Activated T-helper 2 cell treated with anti-CD3 and anti-CD28 coated beads, Interferon-gamma antibody, Interleukin-2, Interleukin-4, amounts not matched to agents 10 μg/mL and 5 μg/mL and 100 μg/mL, durations not matched to agents 14 hours and 24 hours and 36 hours (primary cell): Measurements from ENCODE around the gene NDUFS5. TPM values are rescaled to one million over a fixed set of nuclear protein-coding genes. Genes with fewer than 3 reads are reported as not detected.
A peak's percentile ranks its signal among the peaks of the same experiment; 100 is the strongest.
"Not testable (repeated sequence)": the region's sequence is repeated elsewhere in the genome, so short reads cannot be mapped to it uniquely, and the experiment has no call there.

Source experiments
- DNase-seq: peaks from one replicate; pipeline ENCODE4 v3.0.0; 2021; ENCODE audit warnings: low spot score
- H3K27ac Mint-ChIP-seq: one replicate; pipeline ENCODE4 v1.8.0; 2021; ENCODE audit warnings: mixed read lengths
- H3K27me3 Mint-ChIP-seq: one replicate; pipeline ENCODE4 v1.8.0; 2021; ENCODE audit warnings: low read depth, mixed read lengths
- H3K36me3 Mint-ChIP-seq: one replicate; pipeline ENCODE4 v1.8.0; 2021; ENCODE audit warnings: low read depth, mixed read lengths
- H3K4me1 Mint-ChIP-seq: one replicate; pipeline ENCODE4 v1.8.0; 2021; ENCODE audit warnings: low read depth, mixed read lengths
- H3K4me3 Mint-ChIP-seq: one replicate; pipeline ENCODE4 v1.8.0; 2021; ENCODE audit warnings: low read depth, mild to moderate bottlenecking, moderate library complexity, mixed read lengths
- H3K9me3 Mint-ChIP-seq: one replicate; pipeline ENCODE4 v1.8.0; 2021; ENCODE audit warnings: mixed read lengths
- intact Hi-C: fragments of 100-400 bp; cut with micrococcal nuclease; formaldehyde crosslinking; loops from one replicate; pipeline ENCODE4 v1.15.1; 2023
- total RNA-seq: library from RNA; stranded (reverse); gene quantifications from 2 replicates; pipeline ENCODE4 v1.2.3, GENCODE V29; 2022

The NDUFS5 gene
- total RNA-seq, 1 donor from 2014 or later, result 188 TPM

DNA sequence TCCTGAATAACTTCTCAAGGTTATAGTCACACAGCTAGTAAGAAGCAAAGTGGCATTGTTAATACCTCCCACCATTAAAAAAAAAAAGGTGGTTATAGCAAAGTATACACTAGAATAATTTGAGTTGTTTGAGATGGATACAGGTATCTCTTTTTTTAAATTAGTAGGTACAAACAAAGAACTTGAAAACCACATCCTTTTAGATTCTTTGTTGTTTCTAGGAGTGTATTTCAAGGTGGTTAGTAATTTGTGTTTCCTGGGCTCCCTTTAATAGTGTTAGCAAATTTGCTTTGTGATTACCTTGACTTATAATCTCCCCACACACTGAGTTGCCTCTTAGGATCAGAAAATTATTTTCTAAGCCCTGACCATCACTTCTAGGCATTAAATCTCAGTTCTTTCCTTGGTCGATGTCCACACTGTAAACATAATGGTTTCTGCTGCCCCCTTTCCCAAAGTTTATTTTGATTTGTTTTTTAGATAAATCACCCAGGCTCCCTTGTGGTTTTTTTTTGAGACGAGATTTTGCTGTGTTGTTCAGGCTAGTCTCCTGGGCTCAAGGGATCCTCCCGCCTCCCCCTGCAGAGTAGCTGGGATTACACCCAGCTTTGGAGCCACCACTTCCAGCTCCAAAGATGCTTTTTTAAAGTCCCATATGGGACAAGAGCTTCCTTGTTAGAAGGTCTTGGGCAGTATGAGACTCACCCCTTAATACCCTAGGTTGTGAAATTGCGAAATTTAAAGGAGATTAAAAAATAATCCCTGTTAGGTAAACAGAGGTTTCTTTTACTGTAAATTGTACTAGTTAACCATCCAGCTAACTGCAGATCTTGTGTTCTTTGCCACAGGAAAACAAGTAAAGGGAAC, 28.9 kb upstream of the NDUFS5 start:
- no peaks in the 10 kb centered on the region for H3K9me3 Mint-ChIP-seq
- no peaks in the 10 kb centered on the region for H3K27me3 Mint-ChIP-seq
- peak overlapping the region; percentile 4 for H3K4me3 Mint-ChIP-seq
- peaks cover 55% of the 10 kb centered on the region for H3K4me1 Mint-ChIP-seq
- no peak for DNase-seq
- H3K27ac Mint-ChIP-seq, result peak overlapping the region; percentile 69
- H3K36me3 Mint-ChIP-seq, result peaks cover 81% of the 10 kb centered on the region
- intact Hi-C loops, result loop anchor here (10.0 kb wide), 1 partner anchor 198 kb away; no protein-coding TSS in a partner anchor

- DNase-seq, result no peak
- intact Hi-C loops, result loop anchor here (10.0 kb wide), 1 partner anchor 197 kb away; no protein-coding TSS in a partner anchor
- Mint-ChIP-seq H3K4me3 (no peak overlapping the region), H3K27me3 (no peaks in the 10 kb centered on the region), H3K27ac (peak overlapping the region; percentile 24), H3K36me3 (peaks cover 81% of the 10 kb centered on the region), H3K4me1 (peaks cover 53% of the 10 kb centered on the region), H3K9me3 (no peaks in the 10 kb centered on the region)
These were observed 28.3 kb upstream of the NDUFS5 start for GRCh38 chr1:38997901-38998190.

DNA sequence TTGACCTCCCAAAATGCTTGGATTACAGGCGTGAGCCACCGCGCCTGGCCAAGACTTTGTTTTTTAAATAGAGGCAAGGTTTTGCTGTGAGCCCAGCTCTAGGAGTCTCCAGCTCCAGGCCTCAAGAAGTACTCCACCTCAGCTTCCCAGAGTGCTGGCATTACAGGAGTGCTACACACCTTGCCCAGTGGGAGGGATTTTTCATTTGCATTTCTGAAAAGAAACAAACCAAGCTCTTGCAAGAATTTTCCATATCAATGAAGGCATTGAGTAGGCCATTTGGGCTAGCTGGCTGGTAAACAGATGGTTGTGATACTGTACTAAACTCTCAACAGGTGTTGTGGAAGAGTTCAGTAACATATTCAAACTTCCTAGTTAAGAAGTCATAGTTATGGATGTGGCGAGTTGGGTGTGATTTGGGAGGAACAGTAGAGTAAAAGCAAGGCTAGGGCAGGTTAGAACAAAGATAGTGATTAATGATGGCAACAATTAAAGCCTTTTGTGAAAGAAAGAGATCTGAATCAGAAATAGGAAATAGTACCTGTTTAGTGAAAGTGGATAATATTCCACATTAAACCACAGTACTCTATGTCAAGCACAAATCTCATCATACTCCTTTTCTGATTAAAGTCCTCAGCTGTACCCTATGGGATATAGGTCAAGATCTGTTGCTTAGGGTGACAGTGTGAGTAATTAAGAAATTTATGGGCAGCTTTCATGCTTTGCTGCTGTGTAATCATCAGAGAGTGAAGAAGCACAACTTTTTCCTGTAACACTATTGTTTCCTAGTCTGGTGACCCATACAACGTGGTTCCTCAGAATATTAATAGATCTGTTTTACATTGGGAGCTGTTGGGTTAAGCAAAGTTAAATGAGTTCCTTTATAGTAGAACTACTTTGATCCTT, 24.4 kb upstream of the NDUFS5 start:
- no peaks in the 10 kb centered on the region for H3K27me3 Mint-ChIP-seq
- H3K4me1 Mint-ChIP-seq, result peaks cover 50% of the 10 kb centered on the region
- peaks cover 77% of the 10 kb centered on the region for H3K36me3 Mint-ChIP-seq
- no peaks in the 10 kb centered on the region for H3K9me3 Mint-ChIP-seq
- intact Hi-C loops, result no loop called here
- DNase-seq, result no peak
- H3K4me3 Mint-ChIP-seq, result no peak overlapping the region
- H3K27ac Mint-ChIP-seq, result peak overlapping the region; percentile 45

- no peaks in the 10 kb centered on the region for H3K9me3 Mint-ChIP-seq
- H3K4me3 Mint-ChIP-seq, result no peak overlapping the region
- DNase-seq, result no peak
- peak overlapping the region; percentile 45 for H3K27ac Mint-ChIP-seq
- H3K27me3 Mint-ChIP-seq, result no peaks in the 10 kb centered on the region
- intact Hi-C loops, result no loop called here
- H3K36me3 Mint-ChIP-seq, result peaks cover 81% of the 10 kb centered on the region
- H3K4me1 Mint-ChIP-seq, result peaks cover 37% of the 10 kb centered on the region
These were observed 22.9 kb upstream of the NDUFS5 start for GRCh38 chr1:39003281-39003680.

DNA sequence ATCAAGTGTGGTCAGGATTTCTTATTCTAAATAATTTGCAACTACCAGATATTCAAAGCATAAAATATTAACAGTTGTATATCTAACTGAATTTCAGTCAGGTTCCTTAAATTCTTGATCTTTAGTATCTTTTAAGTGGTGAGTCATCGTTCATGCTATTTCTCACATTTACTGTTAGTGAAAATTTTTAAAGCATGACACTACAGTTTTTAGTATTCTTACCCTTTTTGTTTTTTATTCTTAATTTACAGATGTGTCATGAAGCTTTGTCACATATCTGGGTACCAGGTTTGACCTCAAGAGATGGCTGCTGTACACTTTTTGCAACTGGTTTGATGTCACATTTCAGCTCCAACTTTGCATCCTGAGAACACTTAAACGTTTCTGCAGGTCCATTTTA, 22.4 kb upstream of the NDUFS5 start:
- H3K27me3 Mint-ChIP-seq, result no peaks in the 10 kb centered on the region

GRCh38 chr1:39006287-39006686, 19.9 kb upstream of the NDUFS5 start:
- DNase-seq, result no peak
- Mint-ChIP-seq H3K4me3 (no peak overlapping the region), H3K36me3 (peaks cover 70% of the 10 kb centered on the region), H3K27me3 (no peaks in the 10 kb centered on the region), H3K4me1 (peaks cover 28% of the 10 kb centered on the region), H3K27ac (no peak overlapping the region), H3K9me3 (no peaks in the 10 kb centered on the region)
- intact Hi-C loops, result no loop called here

More for the DNA sequence above, 22.4 kb upstream of the NDUFS5 start:
- intact Hi-C loops, result no loop called here
- Mint-ChIP-seq H3K4me3 (no peak overlapping the region), H3K27ac (peak overlapping the region; percentile 59), H3K9me3 (no peaks in the 10 kb centered on the region), H3K36me3 (peaks cover 83% of the 10 kb centered on the region), H3K4me1 (peaks cover 36% of the 10 kb centered on the region)
- no peak for DNase-seq

DNA sequence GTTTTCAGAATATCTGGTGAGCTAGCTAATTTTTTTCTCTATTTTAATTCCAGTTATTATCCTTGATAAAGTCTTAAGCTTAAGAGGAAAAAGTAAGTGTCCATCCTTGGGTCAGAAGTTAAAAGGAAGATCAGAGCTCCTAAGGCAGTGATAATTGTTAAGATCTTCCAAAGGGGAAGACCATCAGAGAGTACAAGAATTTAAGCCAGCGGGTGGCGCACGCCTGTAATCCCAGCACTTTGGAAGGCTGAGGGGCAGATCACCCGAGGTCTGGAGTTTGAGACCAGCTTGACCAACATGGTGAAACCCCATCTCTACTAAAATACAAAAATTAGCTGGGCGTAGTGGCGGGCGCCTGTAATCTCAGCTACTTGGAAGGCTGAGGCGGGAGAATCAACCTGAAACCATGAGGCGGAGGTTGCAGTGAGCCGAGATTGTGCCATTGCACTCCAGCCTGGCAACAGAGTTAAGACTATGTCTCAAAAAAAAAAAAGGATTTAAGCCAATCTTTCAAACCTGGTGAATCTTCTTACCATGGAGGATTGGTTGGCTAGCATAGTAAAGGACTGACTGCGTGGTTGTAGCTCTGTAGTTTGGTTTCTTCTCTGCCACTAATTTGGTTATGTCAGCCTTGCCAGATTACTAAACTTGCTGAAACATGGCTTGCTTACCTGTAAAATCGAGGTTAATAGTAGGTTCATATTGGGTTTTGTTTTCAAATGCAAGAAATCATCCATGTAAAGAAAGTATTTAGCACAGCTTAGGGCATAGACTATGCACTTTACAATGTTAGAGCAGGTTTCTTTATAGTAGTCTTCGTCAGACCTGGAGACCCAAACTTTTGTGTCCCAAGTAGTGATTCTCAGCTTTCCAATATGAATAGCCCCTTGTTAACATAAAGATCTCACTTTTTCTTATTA, 19.2 kb upstream of the NDUFS5 start:
- no peak overlapping the region for H3K4me3 Mint-ChIP-seq
- H3K27ac Mint-ChIP-seq, result no peak overlapping the region
- intact Hi-C loops, result no loop called here
- H3K27me3 Mint-ChIP-seq, result no peaks in the 10 kb centered on the region
- H3K36me3 Mint-ChIP-seq, result peaks cover 66% of the 10 kb centered on the region
- peaks cover 22% of the 10 kb centered on the region for H3K4me1 Mint-ChIP-seq
- no peak for DNase-seq
- no peaks in the 10 kb centered on the region for H3K9me3 Mint-ChIP-seq

- peaks cover 18% of the 10 kb centered on the region for H3K36me3 Mint-ChIP-seq
- H3K27me3 Mint-ChIP-seq, H3K4me3 Mint-ChIP-seq, H3K4me1 Mint-ChIP-seq, intact Hi-C loops, DNase-seq, H3K27ac Mint-ChIP-seq, H3K9me3 Mint-ChIP-seq: not testable (repeated sequence)
These were observed 11.2 kb upstream of the NDUFS5 start for GRCh38 chr1:39014956-39015355.

DNA sequence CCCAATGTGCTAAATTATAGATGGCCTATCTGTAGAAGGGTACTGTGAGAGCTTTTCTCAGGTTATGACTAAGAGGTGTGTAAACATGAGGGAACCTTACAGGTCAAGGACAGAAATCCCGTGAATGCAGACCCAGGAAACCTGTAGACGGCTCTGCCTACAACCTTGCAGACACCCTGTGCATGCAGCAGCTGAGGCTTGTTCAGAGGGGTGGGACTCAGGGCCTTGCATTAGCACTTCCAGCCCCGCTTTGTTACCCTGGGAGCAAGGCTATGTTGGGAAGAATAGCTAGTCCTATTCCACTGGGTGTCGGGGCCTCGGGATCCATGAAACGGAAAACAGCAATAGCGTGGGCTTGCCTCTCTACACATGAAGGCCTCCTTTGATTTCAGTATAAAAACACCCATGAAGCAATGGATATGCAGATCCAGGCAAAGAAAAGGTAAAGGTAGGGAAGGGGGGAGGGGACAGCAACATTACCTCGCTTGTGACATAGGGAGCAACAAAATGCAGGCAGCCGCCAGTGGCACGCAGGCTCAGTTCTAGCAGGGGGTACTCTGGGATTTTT, 9.5 kb upstream of the NDUFS5 start:
- no peak overlapping the region for H3K27ac Mint-ChIP-seq
- no peaks in the 10 kb centered on the region for H3K27me3 Mint-ChIP-seq
- intact Hi-C loops, result no loop called here
- H3K4me3 Mint-ChIP-seq, result no peak overlapping the region
- no peaks in the 10 kb centered on the region for H3K9me3 Mint-ChIP-seq
- no peak for DNase-seq
- peaks cover 13% of the 10 kb centered on the region for H3K36me3 Mint-ChIP-seq
- H3K4me1 Mint-ChIP-seq, result no peaks in the 10 kb centered on the region

- Mint-ChIP-seq H3K4me3 (no peak overlapping the region), H3K27ac (no peak overlapping the region), H3K4me1 (no peaks in the 10 kb centered on the region), H3K27me3 (no peaks in the 10 kb centered on the region), H3K9me3 (no peaks in the 10 kb centered on the region), H3K36me3 (peaks cover 8% of the 10 kb centered on the region)
- intact Hi-C loops, result no loop called here
- no peak for DNase-seq
These were observed 8.9 kb upstream of the NDUFS5 start for GRCh38 chr1:39017266-39017665.

GRCh38 chr1:39020494-39020893, 5.7 kb upstream of the NDUFS5 start:
- intact Hi-C loops, H3K4me3 Mint-ChIP-seq, DNase-seq, H3K4me1 Mint-ChIP-seq, H3K27ac Mint-ChIP-seq, H3K9me3 Mint-ChIP-seq, H3K27me3 Mint-ChIP-seq, H3K36me3 Mint-ChIP-seq: not testable (repeated sequence)

- H3K36me3 Mint-ChIP-seq, result peaks cover under 1% of the 10 kb centered on the region
- H3K27ac Mint-ChIP-seq, result no peak overlapping the region
- no peak overlapping the region for H3K4me3 Mint-ChIP-seq
- H3K27me3 Mint-ChIP-seq, result no peaks in the 10 kb centered on the region
- intact Hi-C loops, result no loop called here
- no peak for DNase-seq
- no peaks in the 10 kb centered on the region for H3K9me3 Mint-ChIP-seq
- H3K4me1 Mint-ChIP-seq, result peaks cover 9% of the 10 kb centered on the region
These were observed 4.7 kb upstream of the NDUFS5 start for GRCh38 chr1:39021426-39021825.
